HuH-7.5 (cell line): ENCODE results near the gene RARRES1.

Source experiments
- DNase-seq: peaks from one replicate; pipeline ENCODE4 v3.0.0; 2011; ENCODE audit warnings: low spot score

Gene RARRES1

GRCh38 chr3:158765518-158766205 lies 33.4 kb upstream of the RARRES1 start:
- DNase-seq: no peak

DNA sequence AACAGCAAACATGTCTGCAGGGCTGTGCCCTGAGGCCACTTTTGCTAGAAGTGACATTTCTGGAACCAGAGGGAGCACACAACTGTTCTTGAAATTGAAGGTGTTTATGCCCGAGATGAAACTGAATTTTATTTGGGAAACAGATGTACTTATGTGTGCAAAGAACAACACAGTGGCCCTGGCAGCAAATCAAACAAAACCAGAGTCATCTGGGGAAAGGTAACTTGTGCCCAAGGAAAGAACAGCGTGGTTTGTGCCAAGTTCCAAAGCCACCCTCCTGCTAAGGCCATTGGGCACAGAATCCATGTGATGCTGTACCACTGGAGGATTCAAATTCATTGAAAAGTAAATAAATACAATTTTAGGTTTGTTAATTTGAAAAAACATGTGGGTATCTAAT lies 31.2 kb upstream of the RARRES1 start:
- no peak for DNase-seq

DNA sequence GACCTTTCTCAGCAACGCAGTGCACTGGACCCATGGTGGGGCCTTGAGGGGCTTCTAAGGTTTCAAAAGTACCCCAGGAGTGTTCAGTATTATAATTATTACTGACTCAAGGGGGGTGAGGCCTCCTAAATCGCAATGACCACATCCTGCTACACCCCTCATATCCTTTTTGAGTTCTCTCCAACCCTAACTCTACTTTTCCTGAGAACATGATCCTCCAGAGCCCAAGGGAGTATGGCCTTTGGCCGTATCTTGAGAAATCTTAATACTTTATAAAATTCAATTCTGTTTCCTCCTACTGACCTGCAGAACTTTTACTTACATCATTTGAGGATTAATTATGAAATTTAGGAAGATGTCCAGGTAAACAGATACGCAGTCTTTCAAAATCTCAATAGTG lies 30.4 kb upstream of the RARRES1 start:
- DNase-seq: no peak

DNA sequence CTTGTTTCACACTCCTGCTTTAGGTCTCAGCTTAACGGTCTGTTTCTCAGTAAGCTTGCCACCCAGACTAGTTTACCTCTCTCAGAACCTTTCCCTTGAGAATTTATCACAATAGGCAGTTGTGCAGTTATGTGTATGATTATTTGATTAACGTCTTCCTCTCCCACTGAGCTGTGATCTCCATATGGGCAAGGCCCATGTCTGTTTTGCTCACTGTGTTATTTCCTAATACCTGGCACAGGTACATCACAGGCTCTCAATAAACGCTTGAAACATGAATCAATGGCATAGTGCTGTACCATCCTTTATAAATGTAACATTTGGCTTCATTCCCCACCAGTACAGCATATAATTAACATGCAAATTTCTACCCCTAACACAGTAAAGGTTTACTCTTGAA lies 29.1 kb upstream of the RARRES1 start:
- DNase-seq: no peak

- DNase-seq: no peak
Measured at GRCh38 chr3:158755421-158755820, 23.2 kb upstream of the RARRES1 start.

- DNase-seq: no peak
Measured at GRCh38 chr3:158753854-158754253, 21.6 kb upstream of the RARRES1 start.

DNA sequence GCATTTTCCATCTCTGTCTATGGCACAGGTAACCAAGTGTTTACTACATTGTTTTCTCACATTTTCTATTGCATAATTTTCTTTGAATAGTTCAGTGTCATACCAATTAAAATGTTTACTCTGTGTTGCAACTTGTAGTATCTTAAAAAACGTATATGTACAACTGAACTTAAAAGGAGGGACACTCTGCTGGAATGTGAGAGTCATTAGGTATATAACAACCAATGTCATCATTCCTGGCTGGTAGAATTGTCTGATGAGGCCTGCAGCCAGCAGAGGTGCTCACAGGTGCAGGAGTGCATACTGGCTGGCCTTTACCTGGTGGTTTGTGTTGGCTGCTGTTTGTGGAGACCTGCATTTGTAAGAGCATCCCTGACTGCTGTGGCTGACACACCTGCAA lies 19.1 kb upstream of the RARRES1 start:
- no peak for DNase-seq

GRCh38 chr3:158750016-158750415 lies 17.8 kb upstream of the RARRES1 start:
- no peak for DNase-seq

DNA sequence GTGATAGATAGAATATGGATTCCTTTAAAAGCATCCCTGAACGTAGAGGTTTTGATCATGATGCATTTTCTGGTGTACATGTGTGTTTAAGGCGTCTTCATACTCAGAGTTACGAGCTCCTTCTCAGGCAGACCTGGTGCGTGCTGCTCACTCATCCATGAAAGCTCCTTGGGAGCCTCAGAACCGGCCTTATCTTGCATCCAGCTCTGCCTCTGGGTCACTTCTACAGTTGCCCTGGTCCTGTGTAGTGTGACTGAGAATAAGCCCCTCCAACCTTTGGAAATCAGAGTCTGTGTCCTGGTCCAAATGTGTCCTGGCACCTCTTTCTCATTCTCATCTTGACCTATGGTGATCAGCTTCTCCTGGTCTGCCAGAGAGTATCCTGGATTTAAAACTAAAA lies 17.3 kb upstream of the RARRES1 start:
- no peak for DNase-seq

GRCh38 chr3:158748237-158748828 lies 16.1 kb upstream of the RARRES1 start:
- DNase-seq: no peak

DNA sequence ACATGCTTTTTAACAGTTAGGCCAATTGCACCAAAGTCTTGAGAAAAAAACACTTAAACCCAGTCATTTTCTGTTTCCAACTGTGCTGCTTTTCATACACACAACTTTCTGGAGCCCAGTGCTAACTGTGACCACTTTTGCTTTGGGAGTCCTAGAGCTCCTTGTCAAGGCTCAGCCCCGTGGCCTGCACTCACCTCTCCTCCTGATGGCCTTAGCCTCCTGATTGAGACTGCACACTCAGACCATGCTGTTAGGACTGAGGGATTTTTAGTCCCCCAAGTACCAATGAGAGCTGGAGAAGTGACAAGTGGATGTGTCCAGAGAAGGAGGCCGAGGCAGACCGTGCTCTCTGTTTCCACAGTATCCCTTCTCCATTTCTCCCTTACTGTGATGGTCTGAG lies 15.2 kb upstream of the RARRES1 start:
- DNase-seq: no peak

DNA sequence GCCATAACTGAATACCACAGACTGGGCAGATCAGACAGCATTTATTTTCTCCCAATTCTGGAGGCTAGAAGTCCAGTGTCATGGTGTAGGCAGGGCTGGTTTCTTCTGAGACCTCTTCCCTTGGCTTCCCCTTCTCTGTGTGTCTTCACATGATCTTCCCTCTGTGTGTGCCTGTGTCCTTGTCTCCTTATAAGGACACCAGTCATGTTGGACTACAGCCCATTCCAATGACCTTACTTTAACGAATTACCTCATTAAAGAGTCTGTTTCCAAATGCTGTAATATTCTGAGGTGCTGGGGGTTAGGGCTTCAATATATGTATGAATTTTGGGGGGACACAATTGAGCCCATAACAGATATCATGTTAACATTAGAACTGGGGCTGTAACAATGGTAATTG lies 13.3 kb upstream of the RARRES1 start:
- DNase-seq: no peak

- no peak for DNase-seq
Measured at GRCh38 chr3:158744567-158745288, 12.5 kb upstream of the RARRES1 start.

DNA sequence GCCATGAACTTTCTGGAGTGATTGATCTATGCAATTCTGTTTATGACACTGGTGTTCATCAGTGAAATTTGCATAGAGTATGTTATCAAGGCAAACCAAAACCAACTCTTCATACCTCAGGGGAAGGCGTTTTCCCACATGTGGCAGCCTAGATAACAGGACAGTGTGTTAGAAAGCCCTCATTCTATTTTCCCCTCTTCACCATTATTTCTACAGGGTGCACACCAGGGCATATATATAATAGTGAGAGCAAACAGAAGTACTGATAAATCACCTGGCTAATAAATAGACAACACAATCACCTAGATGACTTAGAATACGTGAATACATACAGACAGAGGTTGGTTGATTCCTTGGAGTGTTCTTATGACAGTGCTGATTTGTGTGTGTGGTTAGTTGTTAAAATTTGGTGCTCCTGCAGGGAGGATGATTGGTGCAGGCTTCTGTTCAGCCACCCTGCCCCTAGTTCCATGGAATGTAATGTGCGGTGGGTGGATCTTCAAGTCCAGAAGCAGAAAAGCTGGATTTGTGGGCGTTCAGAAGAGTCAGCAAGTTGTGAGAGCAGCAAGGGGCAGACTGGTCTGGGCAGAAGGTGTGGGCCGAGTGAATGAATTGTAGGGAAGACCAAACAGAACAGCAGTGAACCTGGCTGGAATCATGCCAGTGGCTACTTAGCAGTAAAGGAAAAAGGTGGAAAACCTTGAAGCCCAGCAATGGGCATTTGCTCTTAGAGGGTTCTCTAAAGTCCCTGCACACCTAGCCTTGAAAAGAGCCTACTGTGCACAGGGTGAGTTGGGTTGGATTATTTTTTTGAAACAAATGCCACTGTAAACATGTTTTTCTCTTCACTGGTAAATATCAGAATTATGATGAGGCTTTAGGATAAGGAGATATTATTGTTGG lies 11.7 kb upstream of the RARRES1 start:
- DNase-seq: no peak

- no peak for DNase-seq
Measured at GRCh38 chr3:158742871-158743663, 10.8 kb upstream of the RARRES1 start.

GRCh38 chr3:158739661-158740060 lies 7.4 kb upstream of the RARRES1 start:
- DNase-seq: no peak

DNA sequence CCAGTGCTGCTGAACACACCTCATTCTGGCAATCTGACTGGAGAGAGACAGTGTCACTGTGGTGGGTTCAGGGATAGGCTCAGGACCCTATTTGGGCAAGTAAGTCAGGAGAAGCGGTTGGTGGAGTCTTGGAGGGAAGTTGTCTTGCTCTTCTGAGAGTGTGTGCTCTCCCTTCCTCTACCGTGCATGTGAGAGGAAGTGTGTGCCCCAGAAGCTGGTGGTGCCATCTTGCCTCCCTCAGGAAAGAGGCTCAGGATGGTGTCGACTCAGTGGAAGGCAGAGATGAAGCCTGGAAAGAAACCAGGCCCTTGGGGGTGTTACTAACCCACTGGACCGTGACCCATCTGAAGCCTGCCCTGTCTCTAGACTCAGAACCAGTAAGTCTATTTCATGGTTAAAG lies 6.8 kb upstream of the RARRES1 start:
- DNase-seq: no peak

DNA sequence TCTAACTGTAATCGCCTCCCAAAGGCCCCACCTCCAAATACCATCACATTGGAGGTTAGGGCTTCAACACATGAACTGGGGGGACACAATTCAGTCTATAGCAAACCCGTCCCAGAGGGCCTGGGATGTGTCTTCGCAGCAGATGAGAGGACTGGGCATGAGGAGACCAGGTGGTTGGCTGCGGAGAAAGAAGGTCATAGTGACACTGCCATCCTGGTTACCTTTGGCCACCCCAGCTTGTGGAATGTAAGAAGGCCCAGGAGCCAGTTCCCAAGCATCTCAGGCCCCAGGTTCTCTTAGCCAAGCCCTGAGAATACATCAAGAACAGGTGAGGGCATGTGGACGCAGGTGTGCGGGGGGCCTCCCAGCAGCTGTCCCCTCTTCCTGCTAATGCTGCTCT lies 6.4 kb upstream of the RARRES1 start:
- no peak for DNase-seq

- no peak for DNase-seq
Measured at GRCh38 chr3:158737976-158738615, 5.8 kb upstream of the RARRES1 start.

DNA sequence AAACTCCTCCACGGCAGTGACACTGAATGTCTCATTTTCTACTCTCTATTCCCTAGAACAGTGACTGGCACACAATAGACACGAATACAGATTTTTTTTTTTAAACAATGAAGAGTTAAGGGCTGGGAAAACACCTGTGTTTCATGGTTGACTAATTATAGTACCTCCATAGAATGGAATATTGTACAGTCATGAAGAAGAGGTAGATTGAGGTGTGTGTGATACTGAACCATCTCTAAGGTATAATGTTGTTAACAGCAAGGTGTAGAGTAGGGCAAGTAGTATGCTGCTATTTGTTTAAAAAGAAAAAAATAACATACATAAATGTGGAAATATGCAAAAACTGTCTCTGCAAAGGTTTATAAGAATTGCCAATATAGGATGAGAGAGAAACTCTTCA lies 5.2 kb upstream of the RARRES1 start:
- no peak for DNase-seq
